NB4 (cell line): Measurements from ENCODE around the gene FBXO21.

Experiments used
- MYC ChIP-seq: IDR thresholded peaks from 2 replicates; pipeline ENCODE4 v1.6.1; 2011; ENCODE audit warnings: low read depth, low read length
- POLR2A ChIP-seq: IDR thresholded peaks from 2 replicates; pipeline ENCODE4 v1.6.1; 2011; ENCODE audit warnings: mild to moderate bottlenecking; ENCODE audit not compliant: insufficient read length; ENCODE audit errors: extremely low read depth
- TF ChIP-seq, protein P1 (sequence below): IDR thresholded peaks from one replicate; pipeline ENCODE4 v1.5.1; 2012; ENCODE audit warnings: low read depth, low read length

DNA sequence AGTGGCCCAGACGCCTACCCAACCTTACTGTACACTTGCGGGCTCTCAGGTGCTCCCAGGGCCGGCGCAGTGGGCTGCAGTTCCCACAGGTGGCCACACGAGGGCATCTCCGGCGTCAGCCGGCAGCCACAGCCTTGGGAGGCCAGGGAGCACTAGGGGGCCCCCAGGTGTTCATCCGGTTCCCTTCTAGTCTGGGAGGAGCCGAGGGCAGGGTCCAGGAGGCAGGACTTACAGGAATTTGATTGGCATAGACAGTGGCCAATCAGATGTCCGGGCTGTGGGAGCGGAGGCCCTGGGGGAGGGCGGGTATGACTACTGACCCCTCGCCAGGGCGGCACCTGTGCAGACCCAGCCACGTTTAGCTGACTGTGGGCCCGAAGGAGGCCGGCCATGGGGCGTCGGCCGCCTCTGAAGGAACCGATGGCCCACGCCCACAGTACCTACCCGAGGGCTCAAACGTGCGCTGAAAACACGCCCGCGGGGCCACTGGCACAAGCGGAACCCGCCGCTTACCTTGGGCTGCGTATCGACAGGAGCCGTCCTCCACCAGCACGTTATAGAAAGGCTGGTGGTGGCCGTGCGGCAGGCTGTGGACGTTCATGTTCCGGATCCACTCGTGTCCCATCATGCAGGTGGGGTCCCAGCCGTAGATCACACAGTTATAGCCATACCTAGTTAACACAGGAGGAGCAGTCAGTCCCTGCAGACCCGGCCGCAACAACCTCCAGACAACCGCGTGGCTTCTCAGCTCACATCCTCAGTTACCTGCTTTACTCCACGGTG, 34.8 kb downstream of the FBXO21 start:
- TF ChIP-seq, protein P1, sequence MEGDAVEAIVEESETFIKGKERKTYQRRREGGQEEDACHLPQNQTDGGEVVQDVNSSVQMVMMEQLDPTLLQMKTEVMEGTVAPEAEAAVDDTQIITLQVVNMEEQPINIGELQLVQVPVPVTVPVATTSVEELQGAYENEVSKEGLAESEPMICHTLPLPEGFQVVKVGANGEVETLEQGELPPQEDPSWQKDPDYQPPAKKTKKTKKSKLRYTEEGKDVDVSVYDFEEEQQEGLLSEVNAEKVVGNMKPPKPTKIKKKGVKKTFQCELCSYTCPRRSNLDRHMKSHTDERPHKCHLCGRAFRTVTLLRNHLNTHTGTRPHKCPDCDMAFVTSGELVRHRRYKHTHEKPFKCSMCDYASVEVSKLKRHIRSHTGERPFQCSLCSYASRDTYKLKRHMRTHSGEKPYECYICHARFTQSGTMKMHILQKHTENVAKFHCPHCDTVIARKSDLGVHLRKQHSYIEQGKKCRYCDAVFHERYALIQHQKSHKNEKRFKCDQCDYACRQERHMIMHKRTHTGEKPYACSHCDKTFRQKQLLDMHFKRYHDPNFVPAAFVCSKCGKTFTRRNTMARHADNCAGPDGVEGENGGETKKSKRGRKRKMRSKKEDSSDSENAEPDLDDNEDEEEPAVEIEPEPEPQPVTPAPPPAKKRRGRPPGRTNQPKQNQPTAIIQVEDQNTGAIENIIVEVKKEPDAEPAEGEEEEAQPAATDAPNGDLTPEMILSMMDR = peak; percentile 94
- no peak for TF ChIP-seq POLR2A
- no peak for TF ChIP-seq MYC
